GM10847 (cell line): ENCODE measurements around the gene ZNF285.

Source experiments
- POLR2A ChIP-seq: IDR thresholded peaks from 2 replicates; pipeline ENCODE4 v1.6.1; 2011; ENCODE audit not compliant: insufficient read length; ENCODE audit errors: extremely low read depth

Gene ZNF285

DNA sequence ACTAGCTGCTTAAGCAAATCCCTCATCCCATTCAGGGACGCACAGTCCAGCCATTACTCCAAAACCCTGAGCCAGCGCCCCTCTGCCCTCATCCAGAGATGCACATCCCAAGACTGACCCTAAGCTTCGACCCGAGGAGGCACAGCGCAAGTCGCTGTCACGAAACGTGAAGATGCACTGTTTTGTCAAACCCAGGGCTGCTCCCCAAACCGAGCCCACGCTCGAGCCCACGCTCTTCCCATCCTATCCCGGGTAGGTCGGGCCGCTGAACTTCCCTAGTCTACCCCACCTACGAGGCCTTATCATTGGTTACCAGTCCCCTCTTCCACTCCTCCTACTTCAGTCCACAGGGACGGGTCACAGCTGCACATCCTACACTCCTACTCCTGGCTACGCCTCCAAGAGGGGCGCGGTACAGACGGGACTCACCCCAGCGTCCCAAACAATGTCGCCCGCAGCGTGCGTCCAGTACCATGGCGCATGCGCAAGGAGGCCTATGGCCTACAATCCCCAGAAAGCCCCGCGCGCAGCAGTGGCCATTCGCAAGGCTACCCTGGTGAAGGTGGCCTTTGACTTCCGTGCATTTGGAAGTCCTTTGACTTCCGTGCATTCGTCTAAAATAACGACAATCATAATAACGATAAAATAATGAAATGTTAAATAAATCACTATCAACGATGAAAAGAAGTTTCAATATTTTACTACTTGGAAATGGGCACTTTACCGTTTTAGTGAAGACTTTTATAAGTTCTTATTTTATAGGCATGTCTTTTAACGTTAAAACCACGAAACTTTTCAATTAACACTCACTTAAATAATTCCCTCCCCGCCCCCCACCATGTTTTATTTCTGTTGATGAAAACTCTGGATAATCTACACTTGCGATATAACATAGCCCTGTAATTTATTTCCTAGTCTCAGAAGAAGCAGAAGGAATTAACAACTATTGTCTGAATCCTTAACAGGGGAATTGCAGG, at the start of gene ZNF285:
ZNF285 (minus strand) TSS at position 470 of the 977 bp plus-strand sequence. CDS start 4,395 bp downstream, outside the sequence.
- no peak for TF ChIP-seq POLR2A

- no peak for TF ChIP-seq POLR2A
Observed at GRCh38 chr19:44447916-44448674, 46.7 kb upstream of the ZNF285 start, which contains the start of gene ZNF229. Gene ZNF229, minus strand, starts transcription at chr19:44448472. Its CDS starts 5,625 bp downstream, at chr19:44442847.

- TF ChIP-seq POLR2A = no peak
Observed at GRCh38 chr19:44438441-44438840, 37.0 kb upstream of the ZNF285 start.

DNA sequence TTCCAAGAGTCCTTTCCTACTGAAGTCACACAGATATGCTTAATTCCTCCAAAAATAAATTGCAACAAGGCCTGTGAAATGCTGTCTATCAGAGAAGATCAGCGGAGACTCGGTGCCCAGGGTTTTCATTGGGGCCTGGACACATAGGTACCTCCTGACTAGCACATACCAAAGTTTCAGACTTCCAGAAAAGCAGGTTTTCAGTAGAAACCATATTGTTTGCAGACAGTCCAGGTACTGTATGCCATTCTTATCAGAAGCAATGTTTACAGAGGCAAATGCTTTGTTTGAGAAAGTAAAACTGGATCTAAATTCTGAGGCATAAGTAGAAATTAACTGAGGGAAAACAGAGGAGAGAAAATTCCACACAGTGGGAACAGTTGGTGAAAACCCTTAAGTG, 34.0 kb upstream of the ZNF285 start:
- no peak for TF ChIP-seq POLR2A

- no peak for TF ChIP-seq POLR2A
Observed at GRCh38 chr19:44430956-44431355, 29.5 kb upstream of the ZNF285 start.

- no peak for TF ChIP-seq POLR2A
Observed at GRCh38 chr19:44374789-44375188, 26.6 kb downstream of the ZNF285 start.

GRCh38 chr19:44371815-44372480, 29.5 kb downstream of the ZNF285 start:
- no peak for TF ChIP-seq POLR2A

DNA sequence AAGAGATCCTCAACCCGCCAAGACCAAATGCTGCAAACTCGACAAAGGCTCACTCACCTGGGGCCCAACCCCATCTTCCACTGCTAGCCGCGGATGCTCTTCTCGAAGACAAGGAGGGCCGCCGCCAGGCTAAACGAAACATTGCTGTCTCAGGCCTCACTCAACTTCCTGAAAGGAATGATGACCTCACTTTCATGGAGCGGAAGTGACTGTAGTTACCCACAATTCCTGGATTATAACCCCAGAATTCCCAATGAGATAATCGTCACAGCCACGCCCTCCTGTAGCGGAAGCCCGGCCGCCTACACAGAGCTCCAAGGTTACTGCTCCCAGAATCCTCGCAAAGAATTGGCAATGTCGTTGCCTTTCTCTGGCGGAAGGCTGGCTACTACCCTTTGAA, 34.4 kb downstream of the ZNF285 start:
- TF ChIP-seq POLR2A = no peak

DNA sequence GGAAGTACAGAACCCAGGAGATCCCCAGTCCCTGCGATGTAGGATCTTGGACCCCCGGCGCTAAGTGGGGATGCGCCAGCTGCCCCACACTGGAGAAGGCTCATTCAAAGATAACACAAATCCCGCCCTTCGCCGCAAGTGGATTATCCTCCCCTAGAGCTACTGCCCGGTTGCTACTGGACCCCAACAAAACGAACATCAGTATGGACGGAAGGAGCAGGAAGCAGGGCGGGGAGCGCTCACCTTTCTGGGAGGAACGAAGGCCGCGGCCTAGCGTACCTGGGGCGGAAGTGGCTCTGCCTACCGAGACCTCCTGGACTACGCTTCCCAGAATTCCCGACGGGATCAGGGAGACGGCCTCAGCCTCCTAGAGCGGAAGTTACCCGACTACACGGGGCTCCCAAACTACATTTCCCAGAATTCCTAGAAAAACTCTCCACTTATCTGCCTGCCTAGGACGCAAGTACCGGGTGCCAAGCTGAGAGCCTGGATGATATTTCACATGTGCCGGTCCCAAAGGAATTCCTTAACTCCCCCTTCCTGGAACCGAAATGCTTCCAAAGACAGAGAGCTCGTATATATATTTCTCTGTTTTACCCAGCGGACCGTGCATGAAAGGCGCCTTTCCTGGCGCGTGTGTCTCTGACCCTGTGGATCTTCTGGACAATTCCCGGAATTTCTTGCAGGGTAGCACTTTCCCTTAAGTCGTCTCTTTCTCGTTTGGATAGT, 44.9 kb downstream of the ZNF285 start, which contains the start of gene ZNF112:
ZNF112 (minus strand) TSS at position 298 of the 729 bp plus-strand sequence. CDS start 16,141 bp downstream, outside the sequence.
- TF ChIP-seq POLR2A = no peak

- no peak for TF ChIP-seq POLR2A
Observed at GRCh38 chr19:44346556-44346955, 54.9 kb downstream of the ZNF285 start.

DNA sequence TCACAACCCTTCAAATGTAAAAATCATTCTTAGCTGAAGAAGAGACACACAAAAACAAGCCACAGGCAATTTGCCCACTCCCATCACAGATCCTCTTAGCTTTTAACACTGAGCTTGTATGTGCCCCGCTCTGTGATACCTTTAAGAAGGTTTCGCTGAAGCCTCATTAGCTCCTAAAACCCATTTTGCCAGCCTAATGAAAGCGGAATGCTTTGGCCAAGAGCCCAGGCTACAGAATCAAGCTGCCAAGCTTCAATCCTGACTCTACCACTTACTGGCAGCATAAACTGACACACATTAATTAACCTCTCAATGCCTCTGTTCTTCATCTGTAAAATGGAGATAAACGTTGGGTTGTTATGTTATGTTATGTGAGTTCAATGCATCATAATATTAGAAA, 55.4 kb downstream of the ZNF285 start:
- no peak for TF ChIP-seq POLR2A

GRCh38 chr19:44344255-44344654, 57.2 kb downstream of the ZNF285 start:
- no peak for TF ChIP-seq POLR2A

DNA sequence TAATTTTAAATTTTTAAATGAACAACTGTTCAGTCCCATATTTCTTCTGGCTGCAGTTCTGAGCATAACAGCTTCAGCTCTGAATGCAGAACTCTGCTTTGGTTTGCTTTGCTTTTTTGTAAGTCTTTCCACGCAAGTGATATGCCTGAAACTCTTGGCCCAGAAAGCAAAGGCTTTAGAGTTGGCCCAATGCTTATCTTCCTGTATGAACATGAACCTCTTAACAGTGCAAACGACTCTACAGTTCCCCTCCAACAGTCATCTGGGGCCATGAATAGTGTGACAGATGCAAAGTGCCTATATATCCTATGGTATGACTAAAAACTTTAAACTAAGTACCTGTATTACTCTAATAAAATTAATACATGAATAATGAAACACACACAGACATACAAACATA, 59.6 kb downstream of the ZNF285 start:
- TF ChIP-seq POLR2A = no peak
